ENCODE data around the gene DAB2IP.

Gene DAB2IP

DNA sequence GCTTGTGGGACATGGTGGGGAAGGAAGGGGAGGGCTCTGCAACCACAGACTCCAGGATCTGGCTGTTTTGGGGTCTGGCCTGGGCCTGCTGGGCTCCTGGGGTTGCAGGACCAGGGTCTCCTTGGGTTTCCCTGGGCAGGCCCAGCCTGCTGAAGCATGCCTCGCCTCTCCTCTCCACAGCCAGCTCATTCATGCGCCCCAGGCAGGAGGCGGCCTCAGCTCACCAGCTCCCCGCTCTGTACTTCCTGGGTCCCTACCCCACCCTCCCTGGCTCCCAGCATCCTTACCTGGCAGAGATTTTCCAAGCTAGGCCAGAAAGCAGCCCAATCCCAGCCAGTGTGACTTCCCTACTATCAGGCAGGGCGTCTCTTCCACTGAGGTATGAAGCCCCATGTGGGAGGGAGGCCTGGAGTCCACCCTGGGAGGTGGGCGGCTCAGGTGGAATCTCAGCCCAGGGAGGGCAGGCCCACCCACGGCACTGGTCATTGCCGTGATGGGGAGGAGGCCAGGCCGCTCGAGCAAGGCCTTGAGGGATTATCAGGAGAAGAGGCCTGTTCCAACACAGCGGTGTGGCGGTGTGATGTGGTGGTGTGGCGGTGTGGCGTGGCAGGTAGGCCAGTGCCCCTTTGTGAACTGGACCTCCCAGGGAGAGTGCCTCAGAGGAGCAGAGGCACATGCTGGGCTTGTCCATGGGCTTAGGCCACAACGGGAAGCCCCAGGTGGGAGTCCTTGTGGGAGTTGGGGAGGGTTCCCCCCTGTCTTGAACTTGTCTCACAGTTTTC lies 103.4 kb downstream of the DAB2IP start:
- Histone ChIP-seq H3K4me1 (ENCODE audit: control insufficient read depth, low read length) (no peaks in the 10 kb centered on the region), H3K27ac (ENCODE audit: low read depth, low read length) (no peak overlapping the region), H3K36me3 (ENCODE audit: control insufficient read depth, low read length) (no peaks in the 10 kb centered on the region), H4K20me1 (ENCODE audit: control insufficient read depth, insufficient read depth, low read depth, low read length) (no peaks in the 10 kb centered on the region), H3K27me3 (ENCODE audit: control insufficient read depth, low read length) (no peaks in the 10 kb centered on the region), H3K9me3 (ENCODE audit: control insufficient read depth, insufficient read depth, low read length) (no peaks in the 10 kb centered on the region), H3K9me2 (replicated peaks; ENCODE audit: control insufficient read depth, low read length) (no peaks in the 10 kb centered on the region), H3K4me2 (ENCODE audit: low read length) (no peak overlapping the region), H3K4me3 (ENCODE audit: low read length) (no peak overlapping the region), H3K79me2 (ENCODE audit: control insufficient read depth, low read length) (no peaks in the 10 kb centered on the region), H3F3A (ENCODE audit: control insufficient read depth, insufficient read depth) (no peaks in the 10 kb centered on the region)
- no peak for TF ChIP-seq EZH2phosphoT487 (IDR thresholded peaks at IDR 0.05; ENCODE audit: borderline replicate concordance, low read length)
- TF ChIP-seq, protein P1, sequence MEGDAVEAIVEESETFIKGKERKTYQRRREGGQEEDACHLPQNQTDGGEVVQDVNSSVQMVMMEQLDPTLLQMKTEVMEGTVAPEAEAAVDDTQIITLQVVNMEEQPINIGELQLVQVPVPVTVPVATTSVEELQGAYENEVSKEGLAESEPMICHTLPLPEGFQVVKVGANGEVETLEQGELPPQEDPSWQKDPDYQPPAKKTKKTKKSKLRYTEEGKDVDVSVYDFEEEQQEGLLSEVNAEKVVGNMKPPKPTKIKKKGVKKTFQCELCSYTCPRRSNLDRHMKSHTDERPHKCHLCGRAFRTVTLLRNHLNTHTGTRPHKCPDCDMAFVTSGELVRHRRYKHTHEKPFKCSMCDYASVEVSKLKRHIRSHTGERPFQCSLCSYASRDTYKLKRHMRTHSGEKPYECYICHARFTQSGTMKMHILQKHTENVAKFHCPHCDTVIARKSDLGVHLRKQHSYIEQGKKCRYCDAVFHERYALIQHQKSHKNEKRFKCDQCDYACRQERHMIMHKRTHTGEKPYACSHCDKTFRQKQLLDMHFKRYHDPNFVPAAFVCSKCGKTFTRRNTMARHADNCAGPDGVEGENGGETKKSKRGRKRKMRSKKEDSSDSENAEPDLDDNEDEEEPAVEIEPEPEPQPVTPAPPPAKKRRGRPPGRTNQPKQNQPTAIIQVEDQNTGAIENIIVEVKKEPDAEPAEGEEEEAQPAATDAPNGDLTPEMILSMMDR (IDR thresholded peaks at IDR 0.05; ENCODE audit: low read depth, low read length, poor library complexity, severe bottlenecking), result no peak

DNA sequence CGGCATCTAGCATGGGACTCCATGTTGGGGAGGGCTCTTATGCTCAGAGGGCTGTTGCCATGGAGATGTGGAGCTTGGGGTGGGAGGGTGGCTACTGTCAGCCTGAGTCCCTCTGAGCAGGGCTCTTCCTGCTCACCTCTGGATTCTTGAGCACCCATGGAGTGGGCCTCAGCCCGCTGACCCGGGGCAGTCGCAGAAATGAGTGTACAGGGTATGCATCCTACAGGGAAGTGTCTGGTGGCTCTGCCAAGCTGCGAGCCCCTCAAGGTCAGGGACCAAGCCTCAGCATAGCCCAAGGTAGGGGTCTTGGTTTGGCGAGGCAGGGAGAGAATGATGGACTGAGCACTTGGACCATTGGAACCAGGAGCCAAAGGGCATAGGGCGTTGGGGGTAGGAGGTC lies 104.1 kb downstream of the DAB2IP start:
- Histone ChIP-seq H3K9me3 (ENCODE audit: control insufficient read depth, insufficient read depth, low read length) (no peaks in the 10 kb centered on the region), H3K4me3 (ENCODE audit: low read length) (no peak overlapping the region), H3F3A (ENCODE audit: control insufficient read depth, insufficient read depth) (no peaks in the 10 kb centered on the region), H3K27me3 (ENCODE audit: control insufficient read depth, low read length) (no peaks in the 10 kb centered on the region), H4K20me1 (ENCODE audit: control insufficient read depth, insufficient read depth, low read depth, low read length) (no peaks in the 10 kb centered on the region), H3K36me3 (ENCODE audit: control insufficient read depth, low read length) (no peaks in the 10 kb centered on the region), H3K4me1 (ENCODE audit: control insufficient read depth, low read length) (no peaks in the 10 kb centered on the region), H3K79me2 (ENCODE audit: control insufficient read depth, low read length) (no peaks in the 10 kb centered on the region), H3K27ac (ENCODE audit: low read depth, low read length) (no peak overlapping the region), H3K4me2 (ENCODE audit: low read length) (no peak overlapping the region), H3K9me2 (replicated peaks; ENCODE audit: control insufficient read depth, low read length) (no peaks in the 10 kb centered on the region)
- TF ChIP-seq, protein P1 (IDR thresholded peaks at IDR 0.05; ENCODE audit: low read depth, low read length, poor library complexity, severe bottlenecking), result no peak
- no peak for TF ChIP-seq EZH2phosphoT487 (IDR thresholded peaks at IDR 0.05; ENCODE audit: borderline replicate concordance, low read length)

DNA sequence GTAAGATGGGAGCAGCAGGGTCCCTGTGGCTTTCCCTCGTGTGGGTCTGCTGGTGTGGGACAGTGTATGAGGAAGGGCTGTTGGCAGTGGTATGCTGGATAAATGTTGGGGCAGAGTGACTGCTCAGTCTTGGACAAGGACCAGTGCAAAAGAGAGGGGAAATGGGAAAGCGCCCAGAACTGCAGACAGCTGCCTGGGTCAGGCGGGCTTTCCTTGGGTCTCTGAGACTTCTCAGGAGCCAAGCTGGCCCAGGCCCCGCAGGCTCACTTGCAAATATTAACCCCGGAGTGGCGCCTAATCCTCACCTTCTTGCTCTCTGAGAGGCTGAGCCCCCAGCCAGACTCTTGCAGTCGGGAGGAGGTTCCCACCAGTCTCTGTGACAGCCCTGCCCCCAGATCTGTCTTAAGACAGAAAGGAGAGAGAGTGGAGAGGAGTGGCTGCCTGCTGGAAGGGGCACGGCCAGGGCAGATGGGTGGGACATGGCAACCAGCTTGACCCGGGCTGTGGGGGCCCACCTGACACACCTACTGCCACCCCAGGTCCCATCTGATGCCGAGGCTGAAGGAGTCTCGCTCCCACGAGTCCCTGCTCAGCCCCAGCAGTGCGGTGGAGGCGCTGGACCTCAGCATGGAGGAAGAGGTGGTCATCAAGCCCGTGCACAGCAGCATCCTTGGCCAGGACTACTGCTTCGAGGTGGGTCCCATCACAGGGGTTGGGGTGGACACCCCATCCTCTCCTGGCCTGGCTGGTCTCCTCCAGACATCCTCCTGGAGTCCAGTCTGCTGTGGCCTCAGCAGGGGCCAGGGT lies 105.2 kb downstream of the DAB2IP start:
- Histone ChIP-seq H3K4me3 (ENCODE audit: low read length) (no peak overlapping the region), H3K9me3 (ENCODE audit: control insufficient read depth, insufficient read depth, low read length) (no peaks in the 10 kb centered on the region), H3K27ac (ENCODE audit: low read depth, low read length) (no peak overlapping the region), H3F3A (ENCODE audit: control insufficient read depth, insufficient read depth) (no peaks in the 10 kb centered on the region), H3K4me1 (ENCODE audit: control insufficient read depth, low read length) (no peaks in the 10 kb centered on the region), H3K4me2 (ENCODE audit: low read length) (no peak overlapping the region), H3K79me2 (ENCODE audit: control insufficient read depth, low read length) (no peaks in the 10 kb centered on the region), H3K27me3 (ENCODE audit: control insufficient read depth, low read length) (no peaks in the 10 kb centered on the region), H3K9me2 (replicated peaks; ENCODE audit: control insufficient read depth, low read length) (no peaks in the 10 kb centered on the region), H4K20me1 (ENCODE audit: control insufficient read depth, insufficient read depth, low read depth, low read length) (no peaks in the 10 kb centered on the region), H3K36me3 (ENCODE audit: control insufficient read depth, low read length) (no peaks in the 10 kb centered on the region)
- no peak for TF ChIP-seq EZH2phosphoT487 (IDR thresholded peaks at IDR 0.05; ENCODE audit: borderline replicate concordance, low read length)

DNA sequence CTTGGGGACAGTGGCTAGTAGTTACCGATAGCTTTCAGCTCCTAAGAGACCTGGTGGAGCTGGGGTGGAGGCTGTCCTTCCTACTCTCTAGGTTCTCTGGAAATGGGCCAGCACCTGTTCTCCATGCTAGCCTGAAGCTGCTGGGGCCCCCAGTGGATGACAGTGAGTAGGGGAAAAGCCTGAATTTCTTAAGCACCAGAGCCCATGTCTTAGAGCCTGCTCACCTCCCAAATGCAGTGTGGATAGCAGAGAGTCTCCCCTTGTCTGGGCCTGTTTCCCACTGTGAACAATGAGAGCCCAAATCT lies 105.8 kb downstream of the DAB2IP start:
- H3K4me1 ChIP-seq (ENCODE audit: control insufficient read depth, low read length), result no peaks in the 10 kb centered on the region
- no peaks in the 10 kb centered on the region for H3F3A ChIP-seq (ENCODE audit: control insufficient read depth, insufficient read depth)
- H3K27ac ChIP-seq (ENCODE audit: low read depth, low read length), result no peak overlapping the region
- no peaks in the 10 kb centered on the region for H3K9me3 ChIP-seq (ENCODE audit: control insufficient read depth, insufficient read depth, low read length)
- no peaks in the 10 kb centered on the region for H3K27me3 ChIP-seq (ENCODE audit: control insufficient read depth, low read length)
- H4K20me1 ChIP-seq (ENCODE audit: control insufficient read depth, insufficient read depth, low read depth, low read length), result no peaks in the 10 kb centered on the region
- no peaks in the 10 kb centered on the region for H3K79me2 ChIP-seq (ENCODE audit: control insufficient read depth, low read length)
- H3K9me2 ChIP-seq (replicated peaks; ENCODE audit: control insufficient read depth, low read length), result no peaks in the 10 kb centered on the region
- no peaks in the 10 kb centered on the region for H3K36me3 ChIP-seq (ENCODE audit: control insufficient read depth, low read length)
- no peak overlapping the region for H3K4me2 ChIP-seq (ENCODE audit: low read length)
- no peak for TF ChIP-seq EZH2phosphoT487 (IDR thresholded peaks at IDR 0.05; ENCODE audit: borderline replicate concordance, low read length)
- no peak overlapping the region for H3K4me3 ChIP-seq (ENCODE audit: low read length)
